ENCODE measurements around the gene ZBTB45. TPM values are rescaled to one million over a fixed set of nuclear protein-coding genes. Genes with fewer than 3 reads are reported as not detected.

The ZBTB45 gene
- 1 to 10 TPM; 3.8 to 4.4 TPM for total RNA-seq
- polyA plus RNA-seq (ENCODE audit: insufficient read length in 2 of 2) = 10 to 100 TPM; 21.0 to 22.4 TPM
- long read RNA-seq, donor 1, partial matches to known transcripts = 0 of 4 reads
- long read RNA-seq, donor 1, other reads (novel, unspliced or antisense) = 0 of 4 reads
- long read RNA-seq, donor 2 = 0 reads
- long read RNA-seq, donor 3, partial matches to known transcripts = 0 of 1 reads
- long read RNA-seq, donor 3, other reads (novel, unspliced or antisense) = 0 of 1 reads
- long read RNA-seq, donor 4, partial matches to known transcripts = 100 of 102 reads
- long read RNA-seq, donor 4, other reads (novel, unspliced or antisense) = 0 of 102 reads

DNA sequence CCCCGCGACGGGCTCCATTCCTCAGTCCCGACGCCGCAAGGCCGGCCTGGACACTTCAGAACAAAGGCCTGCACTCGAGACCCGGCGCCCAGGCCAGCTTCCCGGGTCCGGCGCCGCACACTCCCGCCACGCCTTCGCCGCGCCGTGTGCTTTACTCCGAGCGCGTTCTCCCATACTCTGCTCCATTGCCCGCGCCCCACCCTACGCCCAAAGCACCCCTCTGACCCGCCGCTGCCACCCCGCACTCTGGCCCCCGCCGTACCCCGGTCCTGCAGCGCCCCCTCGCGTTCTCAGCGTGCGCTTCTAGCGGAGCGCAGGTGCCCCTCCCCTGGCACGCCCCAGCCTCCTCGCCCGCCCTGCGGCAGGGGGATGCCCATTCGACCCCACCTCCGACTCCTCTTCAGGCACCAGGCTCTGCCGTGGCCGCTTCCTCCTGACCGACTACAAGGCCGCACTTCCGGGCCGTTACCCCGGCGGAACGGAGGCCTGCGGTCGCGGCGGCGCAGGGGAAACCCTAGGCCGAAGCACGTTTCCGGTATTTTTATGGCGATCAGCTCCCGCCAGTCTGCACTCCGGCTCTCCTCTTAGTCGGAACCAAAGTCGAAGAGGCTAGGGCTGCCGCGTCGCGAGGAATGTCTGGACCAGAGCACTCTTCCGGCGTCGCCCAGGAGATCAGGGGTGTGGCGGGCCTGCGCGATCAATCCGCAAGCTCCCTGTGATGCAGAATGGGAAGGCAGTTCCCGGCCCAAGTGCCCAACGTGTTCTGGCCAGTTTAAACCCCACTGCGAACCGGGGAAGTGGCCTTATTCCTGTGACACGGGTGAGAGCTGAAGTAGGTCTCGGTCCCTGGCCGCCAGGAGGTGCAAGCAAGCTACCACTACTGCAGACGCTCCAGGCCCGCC is at the start of gene ZBTB45:
ZBTB45 (minus strand) TSS at position 456 of the 902 bp plus-strand sequence. CDS start 2,137 bp downstream, outside the sequence.
- no peaks in the 10 kb centered on the region for H3K9me3 ChIP-seq (ENCODE audit: control insufficient read depth, insufficient read depth, low read length)
- peaks cover 39% of the 10 kb centered on the region for H3K4me1 ChIP-seq (ENCODE audit: control insufficient read depth, insufficient read depth, low read length)
- DNase-seq (ENCODE audit: low read depth in 4 of 6, low spot score in 6 of 6) = peak; percentile 86 to 99 (median 90)
- peak within 1 kb of the TSS; percentile 96 for H3K27ac ChIP-seq (ENCODE audit: low read depth, low read length)
- under 1% methylated on average over 85 of the region's 87 CpGs for WGBS (ENCODE audit: insufficient coverage)
- H3K36me3 ChIP-seq (ENCODE audit: control insufficient read depth, insufficient read depth, low read length) = peaks cover 33% of the 10 kb centered on the region
- H3K4me3 ChIP-seq (ENCODE audit: low read depth, low read length) = peak within 1 kb of the TSS; percentile 67
- H3K27me3 ChIP-seq (ENCODE audit: control insufficient read depth, insufficient read depth, low read length) = no peaks in the 10 kb centered on the region

DNA sequence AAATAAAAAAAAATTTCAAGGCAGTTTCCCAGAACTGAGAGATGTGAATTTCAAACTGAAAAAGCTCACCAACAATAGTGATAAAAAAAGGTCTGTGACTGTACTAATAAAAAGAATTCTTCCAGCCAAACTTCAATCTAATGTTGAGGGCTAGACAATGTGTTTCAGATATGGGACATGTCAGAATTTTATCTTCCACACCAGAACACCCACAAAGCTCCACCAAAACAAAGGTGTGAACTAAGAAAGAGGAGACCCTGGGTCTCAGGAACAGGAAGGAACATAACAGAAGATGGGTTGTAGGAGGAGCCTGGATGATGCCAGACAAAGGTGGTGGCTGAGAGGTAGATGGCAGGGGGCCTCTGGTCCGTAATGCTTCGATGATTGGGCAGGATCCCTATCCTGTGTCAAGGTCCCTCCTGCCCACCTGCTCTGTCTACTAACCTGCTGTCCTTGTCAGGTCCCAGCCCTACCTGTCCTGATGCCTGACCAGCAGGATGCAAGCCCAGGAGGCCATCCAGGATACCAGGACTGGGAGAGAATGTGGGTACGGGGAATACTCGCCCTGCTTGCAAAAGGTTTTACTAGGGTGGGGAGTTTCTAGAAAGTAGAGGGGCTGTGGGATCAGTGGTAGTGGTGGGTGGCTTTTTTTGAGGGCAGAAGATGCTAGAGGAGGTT is 49.0 kb upstream of the ZBTB45 start:
- peaks cover 47% of the 10 kb centered on the region for H3K36me3 ChIP-seq (ENCODE audit: control insufficient read depth, insufficient read depth, low read length)
- H3K27ac ChIP-seq (ENCODE audit: low read depth, low read length) = no peak overlapping the region
- peaks cover 20% of the 10 kb centered on the region for H3K4me1 ChIP-seq (ENCODE audit: control insufficient read depth, insufficient read depth, low read length)
- H3K4me3 ChIP-seq (ENCODE audit: low read depth, low read length) = no peak overlapping the region
- no peaks in the 10 kb centered on the region for H3K9me3 ChIP-seq (ENCODE audit: control insufficient read depth, insufficient read depth, low read length)
- H3K27me3 ChIP-seq (ENCODE audit: control insufficient read depth, insufficient read depth, low read length) = no peaks in the 10 kb centered on the region
- no peak for DNase-seq (ENCODE audit: low read depth in 4 of 6, low spot score in 6 of 6)
- 98% methylated on average over 4 of the region's 4 CpGs for WGBS (ENCODE audit: insufficient coverage)

DNA sequence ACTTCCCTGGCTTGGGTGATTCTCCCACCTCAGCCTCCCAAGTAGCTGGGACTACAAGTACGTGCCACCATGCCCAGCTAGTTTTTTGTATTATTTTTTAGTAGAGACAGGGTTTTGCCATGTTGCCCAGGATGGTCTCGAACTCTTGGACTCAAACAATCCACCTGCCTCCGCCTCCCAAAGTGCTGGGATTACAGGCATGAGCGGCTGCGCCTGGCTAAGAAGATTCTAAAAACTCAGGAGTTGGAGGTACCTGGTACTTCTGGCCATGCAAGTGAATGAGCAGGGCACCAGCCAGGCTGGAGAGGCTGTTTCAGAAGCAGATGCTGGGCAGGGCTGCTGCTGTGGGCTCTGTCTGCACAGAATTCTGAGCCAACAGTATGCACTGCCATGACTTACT is 47.4 kb upstream of the ZBTB45 start:
- no peak for DNase-seq (ENCODE audit: low read depth in 4 of 6, low spot score in 6 of 6)
- peaks cover 4% of the 10 kb centered on the region for H3K27me3 ChIP-seq (ENCODE audit: control insufficient read depth, insufficient read depth, low read length)
- H3K4me3 ChIP-seq (ENCODE audit: low read depth, low read length) = no peak overlapping the region
- no peaks in the 10 kb centered on the region for H3K9me3 ChIP-seq (ENCODE audit: control insufficient read depth, insufficient read depth, low read length)
- peaks cover 49% of the 10 kb centered on the region for H3K36me3 ChIP-seq (ENCODE audit: control insufficient read depth, insufficient read depth, low read length)
- H3K4me1 ChIP-seq (ENCODE audit: control insufficient read depth, insufficient read depth, low read length) = peaks cover 25% of the 10 kb centered on the region
- WGBS (ENCODE audit: insufficient coverage) = 95% methylated on average over 4 of the region's 5 CpGs
- H3K27ac ChIP-seq (ENCODE audit: low read depth, low read length) = no peak overlapping the region

DNA sequence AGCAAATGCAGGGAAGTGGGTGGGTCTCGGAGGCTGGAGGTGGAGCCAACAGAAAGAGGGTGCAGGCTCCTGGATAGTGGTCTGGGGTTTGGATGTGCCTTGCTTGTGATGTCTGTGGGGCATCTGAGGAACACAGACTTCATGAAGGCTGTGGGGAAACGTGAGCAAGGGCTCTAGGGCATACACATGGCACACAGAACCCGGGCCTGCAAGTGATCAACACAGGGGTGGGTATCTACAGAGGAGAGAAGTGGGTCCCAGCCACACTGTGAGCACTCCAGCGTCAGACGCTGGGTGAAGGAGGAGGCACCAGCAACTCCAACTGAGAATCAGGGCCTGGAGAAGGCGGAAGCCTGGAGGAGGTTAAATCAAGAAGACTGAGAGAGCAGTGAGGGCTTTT is 44.2 kb upstream of the ZBTB45 start:
- no peak for DNase-seq (ENCODE audit: low read depth in 4 of 6, low spot score in 6 of 6)
- H3K4me3 ChIP-seq (ENCODE audit: low read depth, low read length) = no peak overlapping the region
- 59% methylated on average over 5 of the region's 6 CpGs for WGBS (ENCODE audit: insufficient coverage)
- peaks cover 18% of the 10 kb centered on the region for H3K36me3 ChIP-seq (ENCODE audit: control insufficient read depth, insufficient read depth, low read length)
- no peak overlapping the region for H3K27ac ChIP-seq (ENCODE audit: low read depth, low read length)
- no peaks in the 10 kb centered on the region for H3K9me3 ChIP-seq (ENCODE audit: control insufficient read depth, insufficient read depth, low read length)
- H3K27me3 ChIP-seq (ENCODE audit: control insufficient read depth, insufficient read depth, low read length) = peaks cover 4% of the 10 kb centered on the region
- peaks cover 47% of the 10 kb centered on the region for H3K4me1 ChIP-seq (ENCODE audit: control insufficient read depth, insufficient read depth, low read length)

DNA sequence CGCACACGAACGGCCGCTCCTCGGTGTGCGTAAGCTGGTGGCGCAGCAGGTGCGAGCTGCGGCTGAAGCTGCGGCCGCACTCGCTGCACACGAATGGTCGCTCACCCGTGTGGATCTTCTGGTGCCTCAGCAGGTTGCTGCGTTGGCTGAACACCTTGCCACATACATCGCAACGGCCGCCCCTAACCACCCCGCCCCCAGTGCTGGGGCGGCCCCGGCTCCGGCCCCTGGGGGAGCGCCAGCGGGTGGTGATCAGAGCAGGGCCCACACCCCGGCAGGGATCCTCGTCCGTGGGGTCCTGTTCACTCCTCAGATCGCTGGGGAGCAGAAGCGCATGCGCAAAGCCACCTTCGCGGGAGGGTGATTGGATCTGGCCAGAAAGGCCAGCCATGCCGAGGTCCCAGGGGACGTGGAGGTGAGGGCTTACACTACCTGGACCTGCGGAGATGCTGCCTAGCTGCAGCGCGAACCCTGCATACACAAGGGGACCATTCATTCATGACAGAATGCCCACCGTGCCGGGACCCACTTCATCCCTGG is 43.5 kb upstream of the ZBTB45 start:
- peak overlapping the region; percentile 7 for H3K27ac ChIP-seq (ENCODE audit: low read depth, low read length)
- H3K4me3 ChIP-seq (ENCODE audit: low read depth, low read length) = peak overlapping the region; percentile 35
- DNase-seq (ENCODE audit: low read depth in 4 of 6, low spot score in 6 of 6) = peak in 3 of 6 donors; percentile 24 to 90 (median 68)
- H3K9me3 ChIP-seq (ENCODE audit: control insufficient read depth, insufficient read depth, low read length) = no peaks in the 10 kb centered on the region
- H3K36me3 ChIP-seq (ENCODE audit: control insufficient read depth, insufficient read depth, low read length) = peaks cover 15% of the 10 kb centered on the region
- peaks cover 4% of the 10 kb centered on the region for H3K27me3 ChIP-seq (ENCODE audit: control insufficient read depth, insufficient read depth, low read length)
- H3K4me1 ChIP-seq (ENCODE audit: control insufficient read depth, insufficient read depth, low read length) = peaks cover 47% of the 10 kb centered on the region
- 4% methylated on average over 37 of the region's 40 CpGs for WGBS (ENCODE audit: insufficient coverage)

DNA sequence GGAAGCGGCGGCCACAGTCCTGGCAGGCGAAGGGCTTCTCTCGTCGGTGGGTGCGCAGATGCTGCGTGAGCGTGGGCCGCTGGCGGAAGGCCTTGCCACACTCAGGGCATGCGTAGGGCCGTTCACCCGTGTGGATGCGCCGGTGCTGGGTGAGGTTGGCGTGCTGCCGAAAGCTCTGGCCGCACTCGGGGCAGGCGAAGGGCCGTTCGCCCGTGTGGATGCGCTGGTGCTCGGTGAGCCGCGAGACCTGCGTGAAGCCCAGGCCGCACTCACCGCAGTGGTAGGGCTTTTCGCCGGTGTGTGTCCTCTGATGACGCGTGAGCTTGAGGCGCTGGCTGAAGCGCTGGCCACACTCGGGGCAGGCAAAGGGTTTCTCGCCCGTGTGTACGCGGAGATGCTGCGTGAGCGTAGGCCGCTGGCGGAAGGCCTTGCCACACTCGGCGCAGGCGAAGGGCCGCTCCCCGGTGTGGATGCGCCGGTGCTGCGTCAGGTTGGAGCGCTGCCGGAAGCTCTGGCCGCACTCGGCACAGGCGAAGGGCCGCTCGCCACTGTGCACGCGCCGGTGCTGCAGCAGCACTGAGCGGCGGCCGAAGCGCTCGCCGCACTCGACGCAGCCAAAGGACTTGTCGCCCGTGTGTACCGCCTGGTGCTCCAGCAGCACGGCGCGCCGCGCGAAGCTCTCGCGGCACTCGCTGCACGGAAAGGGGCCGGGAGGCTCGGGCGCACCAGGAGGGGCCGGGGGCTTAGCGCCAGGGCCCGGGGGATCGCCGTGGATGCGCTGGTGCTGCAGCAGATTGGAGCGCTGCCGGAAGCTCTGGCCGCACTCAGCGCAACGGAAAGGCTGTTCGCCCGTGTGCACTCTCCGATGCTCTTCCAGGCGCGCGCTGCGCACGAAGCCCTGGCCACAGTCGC is 42.8 kb upstream of the ZBTB45 start:
- H3K27me3 ChIP-seq (ENCODE audit: control insufficient read depth, insufficient read depth, low read length) = peaks cover 4% of the 10 kb centered on the region
- WGBS (ENCODE audit: insufficient coverage) = 7% methylated on average over 107 of the region's 107 CpGs
- no peaks in the 10 kb centered on the region for H3K9me3 ChIP-seq (ENCODE audit: control insufficient read depth, insufficient read depth, low read length)
- H3K4me1 ChIP-seq (ENCODE audit: control insufficient read depth, insufficient read depth, low read length) = peaks cover 54% of the 10 kb centered on the region
- peak overlapping the region; percentile 35 for H3K4me3 ChIP-seq (ENCODE audit: low read depth, low read length)
- DNase-seq (ENCODE audit: low read depth in 4 of 6, low spot score in 6 of 6) = peak in 2 of 6 donors; percentile 69 to 79
- H3K36me3 ChIP-seq (ENCODE audit: control insufficient read depth, insufficient read depth, low read length) = peaks cover 14% of the 10 kb centered on the region
- H3K27ac ChIP-seq (ENCODE audit: low read depth, low read length) = peak overlapping the region; percentile 40

DNA sequence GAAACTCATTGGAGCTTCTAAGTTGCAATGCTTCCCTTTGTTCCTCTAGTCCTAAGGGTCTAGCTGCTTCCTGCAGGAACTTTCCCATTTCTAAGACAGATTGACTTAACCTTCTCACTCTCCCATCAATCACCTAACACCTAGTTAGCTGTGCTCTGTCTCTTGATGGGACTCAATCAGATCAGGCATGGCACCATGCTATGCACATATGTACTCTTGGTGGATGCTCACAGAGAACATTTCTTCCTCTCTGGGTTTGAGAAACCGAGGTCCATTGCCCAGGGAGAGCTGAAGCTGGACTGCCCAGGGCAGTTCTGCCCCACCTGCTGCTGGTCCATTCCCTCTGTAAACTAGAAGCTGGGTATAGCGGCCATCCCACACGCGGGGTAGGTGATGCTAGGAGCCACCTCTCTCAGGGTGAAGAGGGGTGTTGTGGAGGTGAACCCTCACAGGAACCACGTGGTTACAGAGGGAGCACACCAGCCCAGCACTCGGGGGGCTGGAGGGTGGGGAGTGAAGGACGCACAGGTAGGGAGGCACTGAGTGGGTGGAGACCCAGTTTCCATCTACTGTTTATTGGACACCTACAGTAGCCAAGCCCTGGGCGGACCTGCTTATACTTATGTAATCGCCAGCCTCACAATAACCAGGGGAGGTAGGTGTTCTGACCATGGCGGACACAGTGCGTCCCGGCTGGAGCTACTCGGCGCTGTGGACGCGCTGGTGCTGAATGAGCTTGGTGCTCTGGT is 41.9 kb upstream of the ZBTB45 start:
- H3K27ac ChIP-seq (ENCODE audit: low read depth, low read length) = no peak overlapping the region
- peaks cover 62% of the 10 kb centered on the region for H3K4me1 ChIP-seq (ENCODE audit: control insufficient read depth, insufficient read depth, low read length)
- H3K9me3 ChIP-seq (ENCODE audit: control insufficient read depth, insufficient read depth, low read length) = no peaks in the 10 kb centered on the region
- WGBS (ENCODE audit: insufficient coverage) = 68% methylated on average over 10 of the region's 16 CpGs
- H3K36me3 ChIP-seq (ENCODE audit: control insufficient read depth, insufficient read depth, low read length) = peaks cover 14% of the 10 kb centered on the region
- no peak for DNase-seq (ENCODE audit: low read depth in 4 of 6, low spot score in 6 of 6)
- peaks cover 4% of the 10 kb centered on the region for H3K27me3 ChIP-seq (ENCODE audit: control insufficient read depth, insufficient read depth, low read length)
- H3K4me3 ChIP-seq (ENCODE audit: low read depth, low read length) = no peak overlapping the region

DNA sequence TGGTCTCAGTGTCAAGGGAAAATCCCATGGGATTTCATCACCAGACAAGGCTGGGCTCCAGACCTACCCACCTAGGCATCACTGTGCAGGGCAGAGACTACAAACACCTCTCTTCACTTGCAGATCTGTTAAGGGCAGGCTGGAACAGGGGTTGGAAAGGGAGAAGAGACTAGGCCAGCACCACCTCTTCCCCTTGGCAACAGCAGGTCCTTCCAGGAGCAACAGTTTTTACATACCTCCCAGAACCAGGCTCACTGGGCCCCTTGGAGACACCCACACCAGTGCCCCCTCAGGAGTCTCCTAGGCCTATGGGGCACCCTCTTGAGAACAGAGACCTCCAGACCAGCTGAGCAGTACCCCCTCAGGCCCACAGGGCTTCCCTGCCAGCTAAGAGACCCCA is 41.3 kb upstream of the ZBTB45 start:
- Histone ChIP-seq H3K27me3 (ENCODE audit: control insufficient read depth, insufficient read depth, low read length) (peaks cover 4% of the 10 kb centered on the region), H3K27ac (ENCODE audit: low read depth, low read length) (no peak overlapping the region), H3K4me3 (ENCODE audit: low read depth, low read length) (no peak overlapping the region), H3K36me3 (ENCODE audit: control insufficient read depth, insufficient read depth, low read length) (peaks cover 18% of the 10 kb centered on the region), H3K4me1 (ENCODE audit: control insufficient read depth, insufficient read depth, low read length) (peaks cover 69% of the 10 kb centered on the region), H3K9me3 (ENCODE audit: control insufficient read depth, insufficient read depth, low read length) (no peaks in the 10 kb centered on the region)
- no peak for DNase-seq (ENCODE audit: low read depth in 4 of 6, low spot score in 6 of 6)
